Measurements from ENCODE around the gene PUSL1. TPM values are rescaled to one million over a fixed set of nuclear protein-coding genes. Genes with fewer than 3 reads are reported as not detected.
A peak's percentile ranks its signal among the peaks of the same experiment; 100 is the strongest.

PUSL1 gene
- total and polyA plus RNA-seq, 2 of the 4 experiments (the other 2 are of a cell fraction) = 10.9 to 33.0 TPM

DNA sequence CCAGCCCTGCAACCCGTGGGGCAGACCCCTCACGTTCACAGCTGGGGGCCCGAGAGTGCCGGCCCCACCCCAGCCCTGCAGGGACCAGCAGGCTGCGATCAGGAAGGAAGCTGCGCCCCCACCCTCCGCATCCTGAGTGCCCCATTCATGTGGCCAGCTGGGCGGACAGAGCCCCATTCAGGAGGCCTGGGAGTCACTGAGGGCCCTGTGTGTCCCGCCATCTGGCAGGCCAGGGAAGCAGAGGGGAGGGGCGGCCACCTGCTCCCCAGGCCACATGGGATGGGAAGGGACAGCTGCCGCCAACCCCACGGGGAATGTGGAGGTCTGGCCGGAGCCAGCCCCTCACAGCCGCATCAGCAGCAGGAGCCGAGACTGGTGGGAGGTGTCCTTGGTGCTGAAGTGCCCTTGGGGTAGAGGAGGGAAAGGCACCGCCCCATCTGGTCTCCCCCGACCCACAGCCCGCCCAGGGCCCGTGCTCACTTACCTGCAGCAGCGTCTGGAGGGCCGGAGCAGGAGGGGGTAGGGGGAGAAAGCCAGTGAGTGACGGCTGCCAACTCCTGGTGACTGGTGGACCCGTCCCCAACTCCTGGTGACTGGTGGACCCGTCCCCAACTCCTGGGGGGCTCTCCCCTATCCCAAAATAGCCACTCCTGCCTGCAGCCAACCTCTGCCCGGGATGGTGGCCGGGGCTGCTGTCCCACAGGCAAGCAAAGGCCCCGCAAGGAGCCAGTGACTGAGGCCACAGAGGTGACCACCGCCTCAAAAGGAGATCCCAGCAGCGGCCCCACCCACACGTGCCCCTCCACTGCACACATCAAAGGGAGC is 9.3 kb upstream of the PUSL1 start:
- intact Hi-C loops (cut with micrococcal nuclease) (no loop called here), in situ Hi-C loops (cut with MboI; ENCODE audit: low sequenced_read_pairs) (no loop called here), dilution Hi-C loops (cut with HindIII; ENCODE audit: low sequenced_read_pairs, unreplicated experiment) (no loop called here)
- no peak overlapping the region for H4K8ac ChIP-seq (ENCODE audit: low read depth in 2 of 2, low read length in 2 of 2)
- H4K5ac ChIP-seq (ENCODE audit: low read depth, low read length) = no peak overlapping the region
- BruUV-seq (replicated peaks) = no TSS peak
- ChIA-PET CTCF (no interaction called here), POLR2A (ENCODE audit: unreplicated experiment) (no interaction called here)
- TF ChIP-seq, protein P1, sequence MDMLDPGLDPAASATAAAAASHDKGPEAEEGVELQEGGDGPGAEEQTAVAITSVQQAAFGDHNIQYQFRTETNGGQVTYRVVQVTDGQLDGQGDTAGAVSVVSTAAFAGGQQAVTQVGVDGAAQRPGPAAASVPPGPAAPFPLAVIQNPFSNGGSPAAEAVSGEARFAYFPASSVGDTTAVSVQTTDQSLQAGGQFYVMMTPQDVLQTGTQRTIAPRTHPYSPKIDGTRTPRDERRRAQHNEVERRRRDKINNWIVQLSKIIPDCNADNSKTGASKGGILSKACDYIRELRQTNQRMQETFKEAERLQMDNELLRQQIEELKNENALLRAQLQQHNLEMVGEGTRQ (IDR thresholded peaks at IDR 0.05; ENCODE audit: low read depth, low read length) = no peak
- TF ChIP-seq NFE2L2 (IDR thresholded peaks at IDR 0.05; ENCODE audit: low read depth, low read length) (no peak), BHLHE40 (IDR thresholded peaks at IDR 0.05; ENCODE audit: low read depth, low read length) (no peak), MXI1 (IDR thresholded peaks at IDR 0.05; ENCODE audit: borderline replicate concordance, low read depth, low read length) (no peak), MAZ (IDR thresholded peaks at IDR 0.05; ENCODE audit: borderline replicate concordance, low read depth, low read length) (no peak), RFX5 (IDR thresholded peaks at IDR 0.05; ENCODE audit: low read depth, low read length) (no peak)
- H3K4ac ChIP-seq (ENCODE audit: low read depth, low read length) = no peak overlapping the region
- H3K9me1 ChIP-seq (ENCODE audit: insufficient read depth, low read length) = no peaks in the 10 kb centered on the region
- peaks cover 34% of the 10 kb centered on the region for H3K36me3 ChIP-seq (ENCODE audit: control insufficient read depth, insufficient read depth, low read length)
- peak overlapping the region; percentile 11 for H2AFZ ChIP-seq (replicated peaks; ENCODE audit: low read length, poor library complexity)
- no peaks in the 10 kb centered on the region for H3K9me3 ChIP-seq (ENCODE audit: control insufficient read depth, insufficient read depth, low read length)
- H2BK5ac ChIP-seq (ENCODE audit: low read depth, low read length, poor library complexity, severe bottlenecking) = no peak overlapping the region
- no peak overlapping the region for H3K27ac ChIP-seq (ENCODE audit: insufficient read depth, low read length)
- peaks cover 2% of the 10 kb centered on the region; the same call in 1 of the 2 replicates for H3K4me1 ChIP-seq (ENCODE audit: control insufficient read depth, insufficient read depth, low read length)
- no peak overlapping the region for H2BK15ac ChIP-seq (ENCODE audit: low read depth, low read length)
- DNase-seq (no peak), ATAC-seq (ENCODE audit: low read depth) (peak; percentile 55)
- H3K4me2 ChIP-seq (ENCODE audit: low read depth, low read length) = no peak overlapping the region
- H3K18ac ChIP-seq (ENCODE audit: low read depth, low read length) = no peak overlapping the region
- H2AK5ac ChIP-seq (ENCODE audit: low read depth, low read length) = no peak overlapping the region
- peak overlapping the region; percentile 23 for H2AK9ac ChIP-seq (replicated peaks; ENCODE audit: low read depth, low read length, poor library complexity)
- no peak overlapping the region for H3K56ac ChIP-seq (ENCODE audit: extremely low read depth, insufficient read depth, low read length)
- no peak overlapping the region for H3K9ac ChIP-seq (ENCODE audit: low read depth, low read length)
- H2BK20ac ChIP-seq (ENCODE audit: low read depth, low read length) = no peak overlapping the region
- H3K14ac ChIP-seq (replicated peaks; ENCODE audit: low read depth, low read length) = no peak overlapping the region
- H2BK120ac ChIP-seq (ENCODE audit: low read depth, low read length) = no peak overlapping the region
- 66% methylated on average over 12 of the region's 30 CpGs; no CpG with 5 or more reads in 1 of the 2 experiments for WGBS, 2 experiments (ENCODE audit: extremely low coverage in 2 of 2, insufficient read length in 1 of 2)
- peaks cover 0 to 23% of the 10 kb centered on the region in 2 experiments; a peak in 2 of 4 replicates for H3K79me1 ChIP-seq (ENCODE audit: low read depth in 1 of 2, low read length in 2 of 2)
- no peak overlapping the region for H3K4me3 ChIP-seq (ENCODE audit: insufficient read depth, low read depth, low read length)
- no peak overlapping the region for H4K91ac ChIP-seq (ENCODE audit: insufficient read depth, low read depth, low read length)
- no peaks in the 10 kb centered on the region for H3K27me3 ChIP-seq (ENCODE audit: control insufficient read depth, insufficient read depth, low read length)
- H4K20me1 ChIP-seq (ENCODE audit: insufficient read depth, low read length) = peaks cover 26% of the 10 kb centered on the region
- H3K23ac ChIP-seq (ENCODE audit: low read depth, low read length) = no peak overlapping the region
